Mesothelial cell of epicardium (in vitro differentiated cells): Measurements from ENCODE around the gene CLOCK. TPM values are rescaled to one million over a fixed set of nuclear protein-coding genes. Genes with fewer than 3 reads are reported as not detected.

ENCODE experiments used
- DNase-seq, 2 experiments: peaks; one replicate each; pipeline ENCODE4 v3.0.0; 2021; ENCODE audit warnings: low spot score in 2 of 2; ENCODE audit not compliant: unreplicated experiment in 2 of 2
- H3K27ac Mint-ChIP-seq: 2 replicates; pipeline ENCODE4 v1.8.0; 2021; ENCODE audit warnings: mixed read lengths
- H3K27me3 Mint-ChIP-seq: 2 replicates; pipeline ENCODE4 v1.8.0; 2021; ENCODE audit warnings: low read depth, mixed read lengths
- H3K36me3 Mint-ChIP-seq: 2 replicates; pipeline ENCODE4 v1.8.0; 2021; ENCODE audit warnings: mixed read lengths
- H3K4me1 Mint-ChIP-seq: 2 replicates; pipeline ENCODE4 v1.8.0; 2021; ENCODE audit warnings: mixed read lengths
- H3K4me3 Mint-ChIP-seq: 2 replicates; pipeline ENCODE4 v1.8.0; 2021; ENCODE audit warnings: mild to moderate bottlenecking, moderate library complexity, mixed read lengths
- H3K9me3 Mint-ChIP-seq: 2 replicates; pipeline ENCODE4 v1.8.0; 2021; ENCODE audit warnings: mixed read lengths
- total RNA-seq: library from RNA; stranded (reverse); gene quantifications from 3 replicates; pipeline ENCODE4 v1.2.1, GENCODE V29; 2021
- TF ChIP-seq, protein P1 (sequence below): fragments of 200-600 bp; sonication (generic); IDR thresholded peaks from one replicate; pipeline ENCODE4 v1.5.0; 2021; ENCODE audit warnings: antibody characterized with exemption; ENCODE audit not compliant: unreplicated experiment

CLOCK gene
- total RNA-seq, 1 donor from 2014 or later: 19.8 TPM

DNA sequence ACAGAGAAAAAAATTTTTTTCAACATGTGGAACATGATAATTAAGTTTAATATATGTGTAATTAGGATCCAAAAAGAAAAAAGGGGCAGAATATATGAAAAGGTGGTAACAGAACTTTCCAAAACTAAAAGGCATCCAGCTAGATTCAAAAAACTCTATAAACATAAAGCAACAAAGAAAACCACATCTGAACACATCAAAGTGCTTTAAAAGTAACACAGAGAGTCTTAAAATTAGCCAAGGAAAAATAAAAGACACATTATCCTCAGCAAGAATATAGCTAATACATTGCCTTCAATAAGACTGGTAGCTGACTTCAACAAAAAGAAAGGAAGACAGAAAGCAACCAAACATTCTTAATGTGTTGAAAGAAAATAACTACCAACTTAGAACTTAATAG, 8.2 kb downstream of the CLOCK start:
- Mint-ChIP-seq H3K27ac (no peak overlapping the region), H3K27me3 (no peaks in the 10 kb centered on the region), H3K4me3 (no peak overlapping the region), H3K4me1 (peaks cover 16% of the 10 kb centered on the region), H3K9me3 (peaks cover 26% of the 10 kb centered on the region), H3K36me3 (peaks cover 27% of the 10 kb centered on the region)
- no peak for DNase-seq
- TF ChIP-seq, protein P1, sequence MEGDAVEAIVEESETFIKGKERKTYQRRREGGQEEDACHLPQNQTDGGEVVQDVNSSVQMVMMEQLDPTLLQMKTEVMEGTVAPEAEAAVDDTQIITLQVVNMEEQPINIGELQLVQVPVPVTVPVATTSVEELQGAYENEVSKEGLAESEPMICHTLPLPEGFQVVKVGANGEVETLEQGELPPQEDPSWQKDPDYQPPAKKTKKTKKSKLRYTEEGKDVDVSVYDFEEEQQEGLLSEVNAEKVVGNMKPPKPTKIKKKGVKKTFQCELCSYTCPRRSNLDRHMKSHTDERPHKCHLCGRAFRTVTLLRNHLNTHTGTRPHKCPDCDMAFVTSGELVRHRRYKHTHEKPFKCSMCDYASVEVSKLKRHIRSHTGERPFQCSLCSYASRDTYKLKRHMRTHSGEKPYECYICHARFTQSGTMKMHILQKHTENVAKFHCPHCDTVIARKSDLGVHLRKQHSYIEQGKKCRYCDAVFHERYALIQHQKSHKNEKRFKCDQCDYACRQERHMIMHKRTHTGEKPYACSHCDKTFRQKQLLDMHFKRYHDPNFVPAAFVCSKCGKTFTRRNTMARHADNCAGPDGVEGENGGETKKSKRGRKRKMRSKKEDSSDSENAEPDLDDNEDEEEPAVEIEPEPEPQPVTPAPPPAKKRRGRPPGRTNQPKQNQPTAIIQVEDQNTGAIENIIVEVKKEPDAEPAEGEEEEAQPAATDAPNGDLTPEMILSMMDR: no peak

DNA sequence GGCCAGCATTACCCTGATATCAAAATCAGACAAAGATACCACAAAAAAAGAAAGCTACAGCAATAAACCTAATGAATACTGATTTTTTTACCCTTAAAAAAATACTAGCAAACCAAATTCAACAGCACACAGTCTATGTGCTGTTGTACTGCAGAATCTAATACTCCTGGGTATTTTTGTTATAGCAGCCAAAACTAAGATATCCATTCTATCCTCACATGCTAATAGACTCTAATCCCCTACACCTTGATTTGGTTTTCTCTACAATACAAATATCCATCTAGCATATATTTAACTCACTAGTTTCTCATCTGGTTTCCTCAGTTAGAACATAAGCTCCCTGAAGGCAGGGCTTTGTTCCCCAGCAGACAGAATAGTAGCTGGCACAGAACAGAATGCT, 12.4 kb downstream of the CLOCK start:
- Mint-ChIP-seq H3K4me1 (no peaks in the 10 kb centered on the region), H3K27ac (no peak overlapping the region), H3K36me3 (peaks cover 59% of the 10 kb centered on the region), H3K27me3 (no peaks in the 10 kb centered on the region), H3K4me3 (no peak overlapping the region), H3K9me3 (peaks cover 56% of the 10 kb centered on the region)
- TF ChIP-seq, protein P1: no peak
- no peak for DNase-seq

DNA sequence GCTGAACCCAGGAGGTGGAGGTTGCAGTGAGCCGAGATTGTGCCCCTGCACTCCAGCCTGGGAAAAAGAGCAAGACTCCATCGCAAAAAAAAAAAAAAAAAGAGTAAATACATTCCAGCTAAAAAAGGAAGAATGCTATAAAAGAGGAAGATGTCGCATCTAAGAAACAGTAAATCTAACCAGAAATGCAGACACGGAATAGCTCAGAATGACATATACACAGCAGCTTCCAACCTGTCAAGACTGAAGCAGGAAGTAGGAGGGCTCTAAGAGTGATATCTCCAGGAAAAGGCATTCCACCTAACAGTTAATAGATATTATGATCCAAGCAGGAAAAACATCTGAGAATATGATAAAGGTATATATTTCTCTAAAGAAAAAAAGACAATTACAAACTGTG, 16.0 kb downstream of the CLOCK start:
- DNase-seq: no peak
- H3K4me1 Mint-ChIP-seq: no peaks in the 10 kb centered on the region
- no peak overlapping the region for H3K4me3 Mint-ChIP-seq
- no peaks in the 10 kb centered on the region for H3K27me3 Mint-ChIP-seq
- H3K36me3 Mint-ChIP-seq: peaks cover 42% of the 10 kb centered on the region
- peaks cover 38% of the 10 kb centered on the region for H3K9me3 Mint-ChIP-seq
- TF ChIP-seq, protein P1: no peak
- H3K27ac Mint-ChIP-seq: no peak overlapping the region

DNA sequence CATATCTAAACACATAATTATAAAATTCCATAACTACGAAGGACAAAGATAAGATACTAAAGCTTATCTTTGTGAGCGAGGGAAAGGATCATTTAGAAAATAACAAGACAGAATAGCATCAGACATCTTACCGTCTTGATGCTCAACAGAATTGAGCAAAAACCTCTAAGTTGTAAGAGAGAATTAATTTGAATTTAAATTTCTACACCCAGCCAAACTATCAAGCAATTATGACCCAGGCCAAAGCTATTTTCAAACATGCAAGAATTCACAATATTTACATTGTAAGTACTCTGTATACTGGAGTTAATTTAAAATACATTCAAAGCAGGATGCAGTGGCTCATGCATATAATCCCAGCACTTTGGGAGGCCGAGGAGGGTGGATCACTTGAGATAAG, 16.5 kb downstream of the CLOCK start:
- H3K4me3 Mint-ChIP-seq: no peak overlapping the region
- TF ChIP-seq, protein P1: no peak
- no peak overlapping the region for H3K27ac Mint-ChIP-seq
- peaks cover 38% of the 10 kb centered on the region for H3K9me3 Mint-ChIP-seq
- no peak for DNase-seq
- no peaks in the 10 kb centered on the region for H3K4me1 Mint-ChIP-seq
- H3K27me3 Mint-ChIP-seq: no peaks in the 10 kb centered on the region
- peaks cover 42% of the 10 kb centered on the region for H3K36me3 Mint-ChIP-seq

DNA sequence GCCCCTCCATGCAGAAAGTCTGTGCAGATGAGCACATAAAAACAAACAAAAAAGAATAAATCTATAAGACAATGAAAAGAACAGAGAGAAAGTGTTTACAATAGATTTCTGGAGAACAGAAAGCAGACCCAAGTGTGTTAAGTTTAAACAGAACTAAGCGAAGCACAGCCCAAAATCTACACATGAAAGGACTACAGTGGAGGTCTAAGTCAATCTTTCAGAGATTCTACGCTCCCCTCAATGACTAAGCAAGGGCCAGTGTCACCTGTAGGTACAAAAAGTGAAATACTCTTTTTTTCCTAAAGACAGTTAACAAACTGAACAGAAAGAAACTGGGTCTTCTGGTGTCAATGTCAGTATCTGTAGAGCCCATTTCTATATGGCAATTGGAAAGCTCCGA, 18.2 kb downstream of the CLOCK start:
- Mint-ChIP-seq H3K4me3 (no peak overlapping the region), H3K27ac (no peak overlapping the region)
- DNase-seq: no peak

More for the DNA sequence above, 18.2 kb downstream of the CLOCK start:
- Mint-ChIP-seq H3K36me3 (peaks cover 34% of the 10 kb centered on the region), H3K9me3 (peaks cover 30% of the 10 kb centered on the region), H3K4me1 (no peaks in the 10 kb centered on the region), H3K27me3 (no peaks in the 10 kb centered on the region)
- TF ChIP-seq, protein P1: no peak
